ENCODE results near the gene SRRM2.

DNA sequence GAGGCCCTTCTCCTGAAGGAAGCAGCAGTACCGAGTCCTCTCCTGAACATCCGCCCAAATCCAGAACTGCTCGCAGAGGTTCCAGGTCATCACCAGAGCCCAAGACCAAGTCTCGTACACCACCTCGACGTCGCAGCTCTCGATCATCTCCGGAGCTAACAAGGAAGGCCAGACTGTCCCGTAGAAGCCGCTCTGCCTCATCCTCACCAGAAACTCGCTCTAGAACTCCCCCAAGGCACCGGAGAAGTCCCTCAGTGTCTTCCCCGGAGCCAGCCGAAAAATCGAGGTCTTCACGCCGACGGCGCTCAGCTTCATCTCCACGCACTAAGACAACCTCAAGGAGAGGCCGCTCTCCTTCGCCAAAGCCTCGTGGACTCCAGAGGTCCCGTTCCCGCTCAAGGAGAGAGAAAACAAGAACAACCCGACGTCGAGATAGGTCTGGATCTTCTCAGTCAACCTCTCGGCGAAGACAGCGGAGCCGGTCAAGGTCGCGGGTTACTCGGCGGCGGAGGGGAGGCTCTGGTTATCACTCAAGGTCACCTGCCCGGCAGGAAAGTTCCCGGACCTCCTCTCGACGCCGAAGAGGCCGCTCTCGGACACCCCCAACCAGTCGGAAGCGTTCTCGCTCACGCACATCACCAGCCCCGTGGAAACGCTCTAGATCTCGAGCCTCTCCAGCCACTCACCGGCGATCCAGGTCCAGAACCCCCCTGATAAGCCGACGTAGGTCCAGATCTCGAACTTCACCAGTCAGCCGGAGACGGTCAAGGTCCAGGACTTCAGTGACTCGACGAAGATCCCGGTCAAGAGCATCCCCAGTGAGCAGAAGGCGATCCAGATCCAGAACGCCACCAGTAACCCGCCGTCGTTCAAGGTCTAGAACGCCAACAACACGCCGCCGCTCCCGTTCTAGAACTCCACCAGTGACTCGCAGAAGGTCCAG lies 13.3 kb downstream of the SRRM2 start:
- TF ChIP-seq EZH2 (IDR thresholded peaks at IDR 0.05; ENCODE audit: borderline replicate concordance, low read length): no peak
- TF ChIP-seq, protein P1, sequence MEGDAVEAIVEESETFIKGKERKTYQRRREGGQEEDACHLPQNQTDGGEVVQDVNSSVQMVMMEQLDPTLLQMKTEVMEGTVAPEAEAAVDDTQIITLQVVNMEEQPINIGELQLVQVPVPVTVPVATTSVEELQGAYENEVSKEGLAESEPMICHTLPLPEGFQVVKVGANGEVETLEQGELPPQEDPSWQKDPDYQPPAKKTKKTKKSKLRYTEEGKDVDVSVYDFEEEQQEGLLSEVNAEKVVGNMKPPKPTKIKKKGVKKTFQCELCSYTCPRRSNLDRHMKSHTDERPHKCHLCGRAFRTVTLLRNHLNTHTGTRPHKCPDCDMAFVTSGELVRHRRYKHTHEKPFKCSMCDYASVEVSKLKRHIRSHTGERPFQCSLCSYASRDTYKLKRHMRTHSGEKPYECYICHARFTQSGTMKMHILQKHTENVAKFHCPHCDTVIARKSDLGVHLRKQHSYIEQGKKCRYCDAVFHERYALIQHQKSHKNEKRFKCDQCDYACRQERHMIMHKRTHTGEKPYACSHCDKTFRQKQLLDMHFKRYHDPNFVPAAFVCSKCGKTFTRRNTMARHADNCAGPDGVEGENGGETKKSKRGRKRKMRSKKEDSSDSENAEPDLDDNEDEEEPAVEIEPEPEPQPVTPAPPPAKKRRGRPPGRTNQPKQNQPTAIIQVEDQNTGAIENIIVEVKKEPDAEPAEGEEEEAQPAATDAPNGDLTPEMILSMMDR (conservative IDR thresholded peaks at IDR 0.05 in 1 of 2, IDR thresholded peaks at IDR 0.05 in 1 of 2; ENCODE audit: extremely low read depth in 1 of 2, insufficient read depth in 1 of 2, low read depth in 1 of 2, low read length in 2 of 2): no peak

Measured in mammary epithelial cell (primary cell).